ENCODE measurements around the gene RHOBTB3.

RHOBTB3 gene

GRCh38 chr5:95797301-95797700, 66.2 kb downstream of the RHOBTB3 start:
- Histone ChIP-seq H3K27me3 (ENCODE audit: control insufficient read depth, insufficient read depth, low read length) (no peaks in the 10 kb centered on the region), H3K9me3 (replicated peaks; ENCODE audit: low read length) (no peaks in the 10 kb centered on the region), H3K4me3 (ENCODE audit: low read length) (no peak overlapping the region), H3K4me2 (ENCODE audit: low read length) (no peak overlapping the region), H3K36me3 (ENCODE audit: insufficient read depth, low read length) (peaks cover 22% of the 10 kb centered on the region), H3K9ac (ENCODE audit: low read depth, low read length) (no peak overlapping the region), H3K4me1 (ENCODE audit: control insufficient read depth, insufficient read depth, low read length) (no peaks in the 10 kb centered on the region)

GRCh38 chr5:95798048-95798447, 66.9 kb downstream of the RHOBTB3 start:
- Histone ChIP-seq H3K36me3 (ENCODE audit: insufficient read depth, low read length) (peaks cover 18% of the 10 kb centered on the region), H3K4me2 (ENCODE audit: low read length) (no peak overlapping the region), H3K4me3 (ENCODE audit: low read length) (no peak overlapping the region), H3K4me1 (ENCODE audit: control insufficient read depth, insufficient read depth, low read length) (no peaks in the 10 kb centered on the region), H3K9ac (ENCODE audit: low read depth, low read length) (no peak overlapping the region), H3K9me3 (replicated peaks; ENCODE audit: low read length) (no peaks in the 10 kb centered on the region), H3K27me3 (ENCODE audit: control insufficient read depth, insufficient read depth, low read length) (no peaks in the 10 kb centered on the region)

DNA sequence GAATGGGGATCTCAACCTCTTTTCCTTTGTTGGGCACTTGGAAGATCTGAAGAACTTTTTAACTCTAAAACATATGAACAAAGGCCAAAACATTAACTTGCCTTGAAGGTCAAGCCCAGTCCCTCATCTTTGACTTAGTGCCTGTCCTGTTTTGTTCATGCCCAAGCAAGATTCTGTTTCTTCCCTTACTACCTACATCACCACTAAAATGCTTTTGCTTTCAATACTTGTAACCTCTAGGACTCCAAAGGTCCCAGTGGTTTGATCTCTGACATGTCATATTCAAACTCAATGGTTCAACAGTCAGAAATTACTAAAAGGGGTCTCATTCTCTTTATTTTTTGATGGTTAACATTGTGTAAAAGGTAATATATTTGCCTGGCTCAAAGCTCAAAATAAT, 67.4 kb downstream of the RHOBTB3 start:
- H3K4me2 ChIP-seq (ENCODE audit: low read length), result no peak overlapping the region

GRCh38 chr5:95799191-95799835, 68.2 kb downstream of the RHOBTB3 start:
- Histone ChIP-seq H3K4me1 (ENCODE audit: control insufficient read depth, insufficient read depth, low read length) (no peaks in the 10 kb centered on the region), H3K36me3 (ENCODE audit: insufficient read depth, low read length) (peaks cover 10% of the 10 kb centered on the region), H3K4me2 (ENCODE audit: low read length) (no peak overlapping the region), H3K4me3 (ENCODE audit: low read length) (no peak overlapping the region), H3K9me3 (replicated peaks; ENCODE audit: low read length) (no peaks in the 10 kb centered on the region), H3K27me3 (ENCODE audit: control insufficient read depth, insufficient read depth, low read length) (no peaks in the 10 kb centered on the region), H3K9ac (ENCODE audit: low read depth, low read length) (no peak overlapping the region)

More for the DNA sequence above, 67.4 kb downstream of the RHOBTB3 start:
- no peaks in the 10 kb centered on the region for H3K4me1 ChIP-seq (ENCODE audit: control insufficient read depth, insufficient read depth, low read length)
- no peak overlapping the region for H3K9ac ChIP-seq (ENCODE audit: low read depth, low read length)
- H3K27me3 ChIP-seq (ENCODE audit: control insufficient read depth, insufficient read depth, low read length), result no peaks in the 10 kb centered on the region
- peaks cover 18% of the 10 kb centered on the region for H3K36me3 ChIP-seq (ENCODE audit: insufficient read depth, low read length)
- H3K4me3 ChIP-seq (ENCODE audit: low read length), result no peak overlapping the region
- no peaks in the 10 kb centered on the region for H3K9me3 ChIP-seq (replicated peaks; ENCODE audit: low read length)

GRCh38 chr5:95800553-95800952, 69.4 kb downstream of the RHOBTB3 start:
- Histone ChIP-seq H3K27me3 (ENCODE audit: control insufficient read depth, insufficient read depth, low read length) (no peaks in the 10 kb centered on the region), H3K9ac (ENCODE audit: low read depth, low read length) (no peak overlapping the region), H3K36me3 (ENCODE audit: insufficient read depth, low read length) (peaks cover 4% of the 10 kb centered on the region), H3K4me2 (ENCODE audit: low read length) (no peak overlapping the region), H3K4me1 (ENCODE audit: control insufficient read depth, insufficient read depth, low read length) (no peaks in the 10 kb centered on the region), H3K4me3 (ENCODE audit: low read length) (no peak overlapping the region), H3K9me3 (replicated peaks; ENCODE audit: low read length) (no peaks in the 10 kb centered on the region)

GRCh38 chr5:95801532-95801931, 70.4 kb downstream of the RHOBTB3 start:
- H3K9ac ChIP-seq (ENCODE audit: low read depth, low read length), result no peak overlapping the region
- no peaks in the 10 kb centered on the region for H3K36me3 ChIP-seq (ENCODE audit: insufficient read depth, low read length)
- H3K4me3 ChIP-seq (ENCODE audit: low read length), result no peak overlapping the region
- H3K27me3 ChIP-seq (ENCODE audit: control insufficient read depth, insufficient read depth, low read length), result no peaks in the 10 kb centered on the region
- H3K4me2 ChIP-seq (ENCODE audit: low read length), result no peak overlapping the region
- no peaks in the 10 kb centered on the region for H3K9me3 ChIP-seq (replicated peaks; ENCODE audit: low read length)
- H3K4me1 ChIP-seq (ENCODE audit: control insufficient read depth, insufficient read depth, low read length), result no peaks in the 10 kb centered on the region

- H3K9ac ChIP-seq (ENCODE audit: low read depth, low read length), result no peak overlapping the region
- H3K4me2 ChIP-seq (ENCODE audit: low read length), result no peak overlapping the region
- H3K4me1 ChIP-seq (ENCODE audit: control insufficient read depth, insufficient read depth, low read length), result no peaks in the 10 kb centered on the region
- no peak overlapping the region for H3K4me3 ChIP-seq (ENCODE audit: low read length)
- no peaks in the 10 kb centered on the region for H3K36me3 ChIP-seq (ENCODE audit: insufficient read depth, low read length)
- H3K9me3 ChIP-seq (replicated peaks; ENCODE audit: low read length), result no peaks in the 10 kb centered on the region
- no peaks in the 10 kb centered on the region for H3K27me3 ChIP-seq (ENCODE audit: control insufficient read depth, insufficient read depth, low read length)
Observed at GRCh38 chr5:95801961-95802360, 70.8 kb downstream of the RHOBTB3 start.

- Histone ChIP-seq H3K4me2 (ENCODE audit: low read length) (no peak overlapping the region), H3K36me3 (ENCODE audit: insufficient read depth, low read length) (no peaks in the 10 kb centered on the region), H3K27me3 (ENCODE audit: control insufficient read depth, insufficient read depth, low read length) (no peaks in the 10 kb centered on the region), H3K4me1 (ENCODE audit: control insufficient read depth, insufficient read depth, low read length) (peaks cover 2% of the 10 kb centered on the region), H3K9me3 (replicated peaks; ENCODE audit: low read length) (no peaks in the 10 kb centered on the region), H3K4me3 (ENCODE audit: low read length) (no peak overlapping the region), H3K9ac (ENCODE audit: low read depth, low read length) (no peak overlapping the region)
Observed at GRCh38 chr5:95803271-95804148, 72.4 kb downstream of the RHOBTB3 start.

GRCh38 chr5:95804736-95805539, 73.8 kb downstream of the RHOBTB3 start:
- H3K27me3 ChIP-seq (ENCODE audit: control insufficient read depth, insufficient read depth, low read length), result no peaks in the 10 kb centered on the region
- no peak overlapping the region for H3K4me3 ChIP-seq (ENCODE audit: low read length)
- H3K9me3 ChIP-seq (replicated peaks; ENCODE audit: low read length), result no peaks in the 10 kb centered on the region
- H3K4me1 ChIP-seq (ENCODE audit: control insufficient read depth, insufficient read depth, low read length), result peaks cover 16% of the 10 kb centered on the region
- no peaks in the 10 kb centered on the region for H3K36me3 ChIP-seq (ENCODE audit: insufficient read depth, low read length)
- H3K9ac ChIP-seq (ENCODE audit: low read depth, low read length), result no peak overlapping the region
- H3K4me2 ChIP-seq (ENCODE audit: low read length), result no peak overlapping the region

DNA sequence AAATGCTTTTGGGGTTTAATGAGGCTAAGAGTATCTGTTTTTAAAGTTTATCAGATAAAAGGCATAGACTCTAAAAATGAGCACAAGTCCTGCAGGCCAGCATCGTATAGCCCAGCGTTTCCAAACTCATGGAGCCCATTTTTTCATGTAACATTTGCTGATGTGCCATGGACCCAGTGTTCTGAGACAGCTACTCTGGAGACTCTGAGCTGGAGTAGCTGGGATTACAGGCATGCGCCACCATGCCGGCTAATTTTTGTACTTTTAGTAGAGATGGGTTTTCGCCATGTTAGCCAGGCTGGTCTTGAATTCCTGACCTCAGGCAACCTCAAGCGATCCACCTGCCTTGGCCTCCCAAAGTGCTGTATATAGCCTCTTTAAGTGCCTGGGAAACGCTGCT, 75.6 kb downstream of the RHOBTB3 start:
- H3K4me1 ChIP-seq (ENCODE audit: control insufficient read depth, insufficient read depth, low read length), result peaks cover 30% of the 10 kb centered on the region
- peaks cover 1% of the 10 kb centered on the region for H3K36me3 ChIP-seq (ENCODE audit: insufficient read depth, low read length)
- H3K27me3 ChIP-seq (ENCODE audit: control insufficient read depth, insufficient read depth, low read length), result no peaks in the 10 kb centered on the region
- no peaks in the 10 kb centered on the region for H3K9me3 ChIP-seq (replicated peaks; ENCODE audit: low read length)
- no peak overlapping the region for H3K4me3 ChIP-seq (ENCODE audit: low read length)
- no peak overlapping the region for H3K4me2 ChIP-seq (ENCODE audit: low read length)
- H3K9ac ChIP-seq (ENCODE audit: low read depth, low read length), result no peak overlapping the region

GRCh38 chr5:95808013-95808685, 77.0 kb downstream of the RHOBTB3 start:
- no peak overlapping the region for H3K4me2 ChIP-seq (ENCODE audit: low read length)
- H3K4me1 ChIP-seq (ENCODE audit: control insufficient read depth, insufficient read depth, low read length), result peaks cover 37% of the 10 kb centered on the region
- peaks cover 13% of the 10 kb centered on the region for H3K36me3 ChIP-seq (ENCODE audit: insufficient read depth, low read length)
- no peak overlapping the region for H3K9ac ChIP-seq (ENCODE audit: low read depth, low read length)
- H3K9me3 ChIP-seq (replicated peaks; ENCODE audit: low read length), result no peaks in the 10 kb centered on the region
- no peaks in the 10 kb centered on the region for H3K27me3 ChIP-seq (ENCODE audit: control insufficient read depth, insufficient read depth, low read length)
- H3K4me3 ChIP-seq (ENCODE audit: low read length), result no peak overlapping the region

Data from skeletal muscle satellite cell (primary cell).